ENCODE measurements around the gene FHOD3.

The FHOD3 gene

DNA sequence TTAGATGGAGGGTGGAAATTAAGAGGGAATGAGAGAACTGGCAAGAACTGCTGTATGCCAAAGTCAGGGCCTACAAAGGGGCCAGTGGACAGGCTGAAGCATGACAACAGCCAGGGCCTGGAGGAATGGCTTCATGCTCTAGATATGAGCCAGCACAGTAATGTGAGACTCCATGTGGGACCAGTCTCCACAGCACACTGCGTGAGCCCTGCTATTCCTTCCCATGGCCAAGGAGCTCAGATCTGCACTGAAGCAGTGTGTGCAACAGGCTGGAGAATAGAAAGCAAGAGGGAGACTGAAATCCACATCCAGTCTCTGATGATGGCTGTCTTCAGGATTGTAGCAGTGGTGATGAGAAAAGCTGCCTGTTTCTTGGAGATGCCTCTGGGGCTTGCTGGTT is 368.4 kb downstream of the FHOD3 start:
- no peak for DNase-seq (ENCODE audit: low spot score)

DNA sequence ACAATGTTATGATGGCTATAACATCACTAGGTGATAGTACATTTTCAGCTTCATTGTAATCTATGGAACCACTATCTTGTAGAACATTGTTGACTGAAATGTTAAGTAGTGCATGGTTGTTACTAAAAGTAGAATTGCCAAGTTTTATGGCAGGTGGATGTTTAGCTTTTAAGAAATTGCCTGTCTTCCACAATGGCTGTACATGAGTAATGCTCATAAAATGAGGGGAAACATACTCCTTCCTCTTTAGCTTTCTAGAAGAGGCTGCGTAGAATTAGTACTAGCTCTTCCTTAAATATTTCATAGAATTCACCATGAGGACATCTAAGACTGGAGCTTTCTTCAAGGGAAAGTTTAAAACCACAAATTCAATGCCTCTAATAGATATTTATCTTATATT is 370.3 kb downstream of the FHOD3 start:
- DNase-seq (ENCODE audit: low spot score): no peak

DNA sequence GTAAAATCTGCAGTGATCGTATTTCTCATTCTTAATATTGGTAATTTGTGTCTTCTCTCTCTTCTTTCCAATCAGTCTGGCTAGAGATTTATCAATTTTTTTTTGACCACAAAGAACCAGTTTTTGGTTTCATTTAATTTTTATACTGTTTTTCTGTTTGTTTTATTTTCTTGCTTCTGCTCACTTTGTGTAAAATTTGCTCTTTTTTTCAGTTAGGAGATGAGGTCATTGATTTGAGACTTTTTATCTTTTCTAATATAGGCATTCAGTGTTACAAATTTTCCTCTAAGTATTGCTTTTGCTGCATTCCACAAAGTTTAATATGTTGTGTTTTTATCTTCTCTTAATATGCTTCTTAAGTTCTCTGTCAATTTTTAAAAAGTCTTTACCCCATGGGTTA is 370.8 kb downstream of the FHOD3 start:
- DNase-seq (ENCODE audit: low spot score): no peak

DNA sequence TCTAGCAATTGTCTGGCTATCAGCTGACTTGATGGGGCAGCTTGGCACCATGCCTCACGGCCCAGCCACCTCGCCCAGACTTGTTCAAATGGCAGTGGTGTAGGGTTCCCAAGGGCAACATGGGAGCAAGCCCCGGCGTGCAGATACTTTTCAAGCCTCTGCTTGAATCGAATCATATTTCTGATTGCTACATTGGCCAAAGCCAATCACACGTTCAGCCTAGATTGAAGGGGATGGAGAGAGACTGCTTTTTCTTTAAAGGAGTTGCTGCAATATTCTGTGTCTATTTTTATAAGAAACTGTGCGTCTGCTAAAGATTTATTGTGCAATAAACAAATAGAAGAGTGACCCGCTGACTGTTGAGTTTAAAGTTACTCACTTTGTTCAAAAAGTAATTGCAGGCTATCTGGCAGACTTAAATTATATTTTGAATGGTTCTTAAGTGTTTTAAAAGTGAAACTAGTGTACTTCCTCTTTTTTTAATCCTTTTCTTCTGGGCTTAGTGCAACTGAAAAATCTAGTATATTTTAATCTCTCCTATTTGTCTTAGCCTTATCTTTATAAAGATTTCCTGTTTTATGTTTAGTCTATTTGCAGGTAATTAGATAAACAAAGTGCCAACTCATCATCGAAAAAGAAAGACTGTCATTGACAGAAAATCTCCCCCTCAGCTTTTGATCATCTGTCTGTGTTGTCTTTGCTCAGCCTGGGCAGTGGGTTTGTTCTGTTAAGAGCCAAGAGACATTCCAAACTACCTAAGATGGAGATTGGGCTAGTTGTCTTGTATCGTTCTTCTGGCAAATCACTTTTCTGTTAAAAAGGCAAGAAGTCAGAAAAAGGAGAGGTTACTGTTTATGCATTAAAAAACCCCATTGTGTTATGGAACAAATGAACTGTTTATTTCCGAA is 375.2 kb downstream of the FHOD3 start:
- no peak for DNase-seq (ENCODE audit: low spot score)

DNA sequence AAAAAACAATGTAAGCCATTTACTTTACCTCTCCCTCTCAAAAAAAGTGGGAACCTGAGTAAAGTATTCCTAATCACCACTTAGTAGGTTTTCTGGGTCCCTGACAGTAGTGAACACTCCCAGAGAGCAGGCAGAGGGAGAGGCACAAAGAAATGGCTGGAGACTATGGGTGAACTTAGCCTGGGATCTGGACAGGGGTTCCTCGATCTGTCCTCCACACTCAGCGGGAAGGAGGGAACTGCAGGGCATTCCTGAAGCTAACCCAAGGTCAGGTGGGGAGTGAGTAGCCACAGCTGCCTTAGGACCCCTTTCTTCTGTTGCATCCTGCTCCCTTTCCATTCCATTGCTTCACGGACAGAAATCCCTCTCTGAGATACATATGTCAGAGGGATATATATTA is 375.9 kb downstream of the FHOD3 start:
- no peak for DNase-seq (ENCODE audit: low spot score)

DNA sequence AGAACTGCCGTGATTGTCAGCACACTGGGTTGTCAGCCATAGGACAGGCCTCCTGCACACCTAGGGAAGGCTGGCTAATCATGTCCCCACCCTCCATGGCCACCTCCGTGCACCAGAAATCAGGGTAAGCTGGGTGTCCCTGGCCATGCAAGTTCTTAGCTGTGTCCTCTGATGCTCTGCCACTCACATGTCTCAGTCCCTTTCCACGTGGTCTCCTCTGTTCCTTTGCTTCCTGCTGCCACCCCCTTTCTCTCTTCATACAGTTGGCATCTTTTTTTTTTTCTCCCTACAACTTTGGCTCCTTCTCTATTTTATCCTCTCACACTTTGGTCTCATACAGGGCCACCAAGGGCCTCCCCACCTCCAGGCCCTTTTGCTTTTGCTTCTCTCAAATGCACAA is 377.6 kb downstream of the FHOD3 start:
- no peak for DNase-seq (ENCODE audit: low spot score)

DNA sequence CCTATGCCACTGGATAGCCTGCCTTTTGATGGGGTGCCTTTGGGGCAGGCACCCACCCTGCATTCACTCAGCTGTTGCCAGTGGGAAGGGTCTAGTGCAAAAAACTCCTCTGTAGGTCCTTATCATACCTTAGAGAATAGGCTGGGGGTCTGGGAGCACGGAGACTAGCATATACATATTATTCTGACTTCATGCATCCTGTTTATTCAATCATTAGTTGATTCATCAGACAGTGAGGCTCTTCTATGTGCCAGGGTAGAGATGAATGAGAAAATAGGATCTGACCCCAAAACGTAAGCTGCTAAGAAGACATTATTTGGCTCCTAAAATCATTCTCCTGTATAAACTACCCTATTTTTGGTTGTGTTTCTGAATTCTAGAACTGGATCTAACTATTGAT is 378.0 kb downstream of the FHOD3 start:
- no peak for DNase-seq (ENCODE audit: low spot score)

DNA sequence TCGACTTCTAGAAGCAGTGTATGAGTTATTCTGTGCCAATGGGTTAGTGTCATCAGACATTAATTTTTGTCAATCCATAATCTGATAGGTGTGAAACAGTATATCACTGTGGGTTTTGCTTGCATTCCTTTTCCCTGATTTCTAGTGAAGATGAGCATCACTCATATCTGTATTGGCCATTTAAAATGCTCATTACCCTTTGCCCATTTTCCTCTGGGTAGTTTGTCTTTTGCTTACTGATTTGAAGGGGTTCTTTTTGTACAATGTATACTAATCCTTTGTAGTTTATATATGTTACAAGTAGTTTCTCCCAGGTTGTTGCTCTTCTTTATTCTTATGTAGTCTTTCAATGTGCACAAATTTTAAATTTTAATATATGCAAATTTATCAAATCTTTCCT is 379.1 kb downstream of the FHOD3 start:
- DNase-seq (ENCODE audit: low spot score): no peak

DNA sequence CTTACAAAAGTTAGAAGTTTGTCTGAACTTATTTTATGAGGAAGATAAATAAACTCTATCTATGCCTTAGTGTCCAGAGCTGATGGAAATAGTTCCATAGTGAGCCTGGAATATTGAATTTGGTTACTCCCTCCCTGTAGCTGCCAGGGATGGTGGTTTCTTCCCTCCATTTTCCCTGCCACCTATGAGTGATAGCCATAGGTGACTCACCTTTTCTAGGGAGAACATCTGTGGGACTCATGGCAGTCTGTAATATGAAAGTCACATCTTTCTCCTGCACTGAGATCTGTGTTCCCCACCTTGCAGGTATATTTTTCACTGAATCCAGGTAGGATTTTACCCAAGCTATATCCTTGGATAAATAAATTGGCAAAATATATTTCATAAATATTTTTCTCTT is 382.5 kb downstream of the FHOD3 start:
- DNase-seq (ENCODE audit: low spot score): no peak

DNA sequence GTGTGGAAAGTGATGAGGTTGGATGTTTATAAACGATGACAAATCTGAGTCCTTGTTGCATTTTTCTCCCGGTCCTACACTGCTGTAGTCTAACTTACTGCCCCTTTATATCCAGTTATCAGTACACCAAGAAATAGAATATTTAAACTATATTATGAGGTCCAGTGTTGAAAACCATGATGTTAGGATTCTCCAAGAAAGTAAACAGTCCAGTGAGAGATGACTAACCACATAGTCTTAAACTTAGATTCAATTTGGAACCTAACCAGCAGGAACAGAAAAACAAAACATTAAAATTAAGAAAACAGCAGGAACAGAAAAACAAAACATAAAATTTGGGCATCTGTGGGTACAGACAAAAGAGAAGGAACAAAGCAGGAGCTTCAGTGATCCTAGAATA is 388.1 kb downstream of the FHOD3 start:
- DNase-seq (ENCODE audit: low spot score): no peak

DNA sequence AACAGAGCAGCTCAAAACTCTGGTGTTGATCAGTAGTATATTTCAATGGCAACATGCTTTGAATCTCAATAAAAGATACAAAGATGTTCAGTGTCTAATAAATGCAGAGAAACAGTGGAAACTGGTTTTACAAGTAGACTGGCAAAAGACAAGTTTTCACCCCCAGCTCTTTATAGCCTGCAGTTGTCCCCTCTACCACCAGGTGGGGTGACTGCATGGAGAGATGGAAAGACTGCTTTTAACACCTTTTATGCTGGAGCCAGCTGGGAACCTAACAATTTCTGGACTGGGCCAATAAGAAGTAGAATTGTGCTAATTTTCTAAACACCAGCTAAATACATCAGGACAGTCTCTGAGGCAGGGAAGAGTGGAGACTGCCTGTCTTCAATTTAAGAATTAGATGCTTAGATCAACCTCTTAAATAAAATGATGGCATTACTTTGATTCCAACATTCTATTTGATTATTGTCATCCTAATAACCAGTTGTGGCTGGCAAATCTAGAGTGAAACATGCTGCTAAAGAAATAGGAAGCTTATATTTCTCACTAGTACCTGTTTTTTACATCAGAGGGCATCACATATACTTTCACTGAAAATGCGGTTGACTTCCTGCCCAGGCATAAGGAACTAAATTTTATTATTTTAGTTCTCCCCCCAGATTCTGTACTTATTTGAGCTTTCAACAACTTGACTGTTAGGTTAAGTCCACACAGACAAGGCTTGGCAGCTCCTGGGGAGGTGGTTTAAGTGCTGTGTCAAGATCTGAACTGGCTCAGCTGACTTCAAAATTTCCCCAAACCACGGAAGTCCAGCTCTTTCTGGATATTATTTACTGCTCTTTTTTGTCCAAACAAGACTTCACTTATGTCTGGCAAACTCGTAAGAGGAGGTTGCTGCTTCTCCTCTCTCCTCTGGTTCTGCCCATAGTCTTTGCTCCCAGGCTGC is 390.8 kb downstream of the FHOD3 start:
- DNase-seq (ENCODE audit: low spot score): no peak

DNA sequence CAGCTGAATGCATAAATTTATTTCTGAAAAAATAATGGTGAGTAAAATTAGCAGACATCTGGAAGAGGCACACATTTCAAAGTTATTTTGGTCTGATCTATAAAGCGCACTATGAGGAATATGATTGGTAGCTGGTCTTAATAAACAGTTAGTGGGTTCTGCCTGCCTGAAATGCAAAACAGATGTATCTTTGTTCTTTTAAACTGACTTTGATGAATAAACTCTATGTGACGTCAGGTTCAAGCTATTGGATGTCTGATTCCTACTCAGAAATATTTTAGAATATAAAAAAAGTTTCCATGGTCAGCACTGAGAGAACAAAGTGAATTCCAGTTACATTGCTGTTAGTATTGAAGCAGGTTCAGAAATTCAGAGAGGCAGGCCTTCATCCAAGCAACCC is 394.9 kb downstream of the FHOD3 start:
- no peak for DNase-seq (ENCODE audit: low spot score)

DNA sequence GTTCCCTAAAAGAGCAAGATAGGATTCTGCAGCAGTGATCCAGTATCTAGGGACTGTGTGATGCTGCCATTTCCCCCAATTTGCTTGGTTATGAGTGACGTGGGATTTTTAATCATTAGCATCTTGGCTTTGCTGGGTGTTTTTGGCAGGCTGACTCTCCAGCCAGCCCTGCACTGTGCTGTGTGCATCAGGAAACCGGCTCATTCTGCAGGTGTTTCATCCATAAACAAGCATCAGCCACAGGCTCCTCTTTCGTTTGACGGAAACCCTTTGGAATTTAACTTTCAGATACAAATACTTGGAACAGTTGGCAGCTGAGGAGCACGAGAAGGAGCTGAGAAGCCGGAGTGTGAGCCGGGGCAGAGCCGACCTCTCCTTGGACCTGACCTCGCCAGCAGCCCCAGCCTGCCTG is 395.4 kb downstream of the FHOD3 start:
- no peak for DNase-seq (ENCODE audit: low spot score)

DNA sequence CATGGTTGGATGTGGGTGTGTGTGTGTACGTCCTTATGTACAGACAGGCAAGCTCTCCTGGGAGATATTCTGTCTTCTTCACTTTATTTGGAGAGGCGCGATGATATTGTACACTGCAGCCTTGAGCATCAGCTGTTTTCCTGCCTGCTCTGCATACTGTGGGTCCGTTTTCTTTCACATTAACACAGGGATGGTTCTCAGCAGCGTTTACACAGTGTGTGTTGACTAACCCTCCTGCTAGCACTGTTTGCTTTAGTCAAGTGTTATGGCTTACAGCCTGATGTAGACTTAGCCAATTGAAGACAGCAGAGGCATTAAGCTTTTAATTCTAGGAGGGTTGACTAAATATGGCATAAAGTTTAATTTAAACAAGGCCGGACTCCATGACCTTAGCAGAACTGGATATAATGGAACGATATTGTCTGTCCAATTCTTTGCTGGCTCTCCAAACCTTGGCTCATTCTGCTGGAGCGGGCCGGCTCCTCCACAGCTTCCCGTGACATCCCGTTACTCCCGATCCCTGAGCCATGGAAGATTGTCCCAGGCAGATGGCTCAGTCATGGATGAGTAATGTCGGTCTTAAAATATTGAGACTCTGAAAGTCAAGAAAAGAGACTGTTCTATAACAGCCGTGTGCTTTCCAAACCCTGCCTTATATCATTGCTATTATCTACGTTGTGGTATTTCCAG is 396.6 kb downstream of the FHOD3 start:
- DNase-seq (ENCODE audit: low spot score): no peak

DNA sequence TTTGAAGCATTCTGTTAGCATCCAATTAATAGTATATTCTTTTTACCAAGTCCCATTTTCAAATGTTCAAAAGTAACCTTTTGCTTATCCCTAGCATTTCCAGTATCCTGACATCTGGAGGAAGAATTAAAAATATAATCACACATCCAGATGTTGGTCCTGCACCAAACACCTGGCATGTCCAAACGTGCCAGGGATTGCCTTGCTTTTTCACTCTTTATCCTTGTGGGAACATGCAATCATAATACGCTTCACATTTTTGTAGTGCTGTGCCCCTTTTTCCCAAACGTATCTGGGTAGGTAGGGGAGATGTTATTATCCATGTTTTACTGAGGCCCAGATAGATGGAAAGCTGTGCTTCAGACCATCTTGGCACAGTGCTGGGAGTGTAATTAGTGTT is 398.3 kb downstream of the FHOD3 start:
- DNase-seq (ENCODE audit: low spot score): no peak

DNA sequence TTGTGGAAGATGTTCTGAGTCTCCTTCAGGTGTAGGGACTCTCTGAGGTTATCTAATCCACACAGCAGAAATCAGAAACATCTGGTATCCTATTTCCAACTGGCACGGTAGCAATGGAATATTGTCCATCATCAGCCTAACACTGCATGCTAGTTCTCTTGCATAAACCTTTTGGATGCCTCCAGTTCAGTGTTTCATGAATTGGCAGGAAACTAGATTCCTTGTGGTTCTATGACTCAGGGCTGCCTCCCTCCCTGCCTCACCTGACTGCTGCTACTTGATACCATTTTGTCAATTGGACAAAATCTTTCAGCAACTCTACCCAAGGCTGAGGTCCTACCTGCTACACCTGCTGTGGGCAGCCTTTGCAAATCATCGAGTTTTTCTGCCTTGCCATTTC is 400.4 kb downstream of the FHOD3 start:
- DNase-seq (ENCODE audit: low spot score): no peak

DNA sequence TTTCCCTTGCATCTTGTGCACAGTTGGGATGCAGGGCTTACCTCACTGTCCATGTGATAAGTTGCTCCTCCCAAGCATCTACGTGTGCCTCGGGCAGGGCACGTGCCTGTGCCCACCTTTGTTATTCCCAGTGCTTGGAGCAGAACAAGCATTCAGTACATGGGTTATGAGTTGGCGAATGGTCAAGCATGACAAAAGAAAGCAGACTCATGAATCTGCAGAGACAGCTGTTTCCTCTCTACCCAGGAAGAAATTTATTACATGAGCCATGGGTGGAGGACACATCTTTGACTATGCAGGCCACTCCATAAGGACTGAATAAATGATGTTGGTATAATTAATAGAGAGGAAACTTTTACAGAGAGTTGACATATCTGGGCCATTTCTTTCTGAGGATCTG is 403.4 kb downstream of the FHOD3 start:
- no peak for DNase-seq (ENCODE audit: low spot score)

DNA sequence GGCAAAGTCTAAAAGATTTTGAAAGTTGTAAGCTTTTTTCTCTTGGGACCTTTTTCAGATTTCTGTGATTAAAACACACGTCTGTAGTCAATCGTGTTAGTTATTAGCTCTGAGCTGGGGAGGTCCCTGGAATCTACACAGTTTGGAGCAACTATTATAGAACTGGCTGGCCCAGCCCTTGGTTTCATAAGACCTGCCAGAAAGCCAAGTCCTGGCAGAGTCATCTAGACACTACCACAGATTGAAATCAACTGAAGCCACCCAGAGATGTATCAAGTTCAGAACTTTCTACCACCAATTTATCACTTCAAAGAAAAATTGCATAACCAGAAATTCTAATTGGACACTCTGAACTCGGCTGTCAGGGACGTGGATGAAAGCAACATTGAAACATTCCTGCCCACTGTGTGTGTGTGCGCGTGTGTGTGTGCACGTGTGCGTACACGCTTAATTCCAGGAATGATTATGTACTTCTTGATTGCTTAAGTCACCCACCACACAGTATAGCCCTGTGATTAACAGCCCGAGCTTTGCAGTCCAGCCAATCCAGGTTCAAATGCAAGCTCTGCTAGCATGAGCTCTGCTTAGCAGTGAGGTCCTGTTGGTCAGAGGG is 405.0 kb downstream of the FHOD3 start:
- DNase-seq (ENCODE audit: low spot score): no peak

DNA sequence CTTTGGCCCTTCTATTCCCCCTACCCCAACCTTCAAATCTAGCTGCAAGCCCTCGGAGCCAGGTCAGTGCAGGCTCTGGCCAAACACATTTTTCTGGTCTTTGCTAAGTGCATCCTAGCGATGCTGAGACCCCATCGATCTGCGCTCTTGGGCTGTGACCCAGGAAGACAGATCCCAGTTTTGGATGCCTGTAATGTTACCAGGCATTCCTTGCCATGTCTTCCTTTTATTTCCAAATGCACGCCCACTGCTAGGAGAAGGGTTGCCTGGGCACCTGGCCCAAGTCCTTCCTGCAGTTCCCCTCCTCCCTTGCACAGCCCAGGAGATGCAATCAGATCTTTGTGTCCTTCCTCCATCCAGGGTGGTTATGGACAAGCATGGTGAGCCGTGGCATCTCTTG is 406.6 kb downstream of the FHOD3 start:
- no peak for DNase-seq (ENCODE audit: low spot score)

DNA sequence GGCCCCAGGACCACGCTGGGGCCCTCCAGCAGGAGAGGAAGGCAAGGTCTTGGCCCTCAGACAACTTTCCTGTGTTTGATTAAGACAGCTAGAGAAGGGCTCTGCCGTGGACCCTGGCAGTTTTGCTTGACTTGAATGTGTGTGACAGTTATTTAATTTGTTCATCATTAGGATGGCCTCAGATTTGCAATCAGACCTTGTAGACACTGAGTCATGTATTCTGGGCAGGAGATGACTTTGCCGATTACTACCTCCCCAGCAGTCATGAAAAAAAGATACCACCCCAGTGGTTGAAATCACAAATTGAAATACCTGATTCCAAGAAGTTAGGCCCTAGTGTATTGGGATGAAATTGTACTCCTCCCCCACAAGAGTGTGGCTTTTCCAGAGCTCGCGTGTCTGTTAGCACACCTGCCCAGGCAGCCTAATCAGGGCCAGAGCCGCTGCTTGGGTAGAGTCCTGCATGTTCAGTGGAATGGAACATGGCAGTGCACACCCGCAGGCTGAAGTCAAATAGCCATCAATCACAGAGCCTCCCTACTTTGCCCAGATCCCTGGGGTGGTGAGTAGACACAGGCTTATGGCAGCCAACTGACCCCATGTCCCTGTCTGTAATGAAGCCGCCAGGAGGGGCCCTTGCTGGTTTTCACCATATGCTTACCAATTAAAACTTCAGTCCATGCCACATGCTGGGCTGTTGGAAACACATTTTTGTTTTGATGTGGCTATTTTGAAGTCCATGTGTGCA is 408.8 kb downstream of the FHOD3 start:
- no peak for DNase-seq (ENCODE audit: low spot score)

DNA sequence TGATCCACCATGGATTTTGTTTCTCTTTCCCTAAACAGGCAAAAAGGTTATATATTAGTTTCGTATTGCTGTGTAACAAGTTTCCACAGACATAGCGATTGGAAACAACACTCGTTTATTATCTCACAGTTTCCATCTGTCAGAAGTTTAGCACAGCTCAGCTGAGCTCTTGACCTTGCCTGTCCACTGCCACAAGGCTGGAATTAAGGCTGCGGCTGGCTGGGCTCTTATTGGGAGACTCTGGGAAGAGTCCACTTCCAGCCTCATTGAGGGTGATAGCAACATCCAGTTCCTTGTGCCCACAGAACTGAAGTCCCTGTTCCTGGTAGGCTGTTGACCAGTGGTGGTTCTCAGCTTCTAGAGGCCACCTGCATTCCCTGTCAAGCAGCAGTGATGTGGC is 410.9 kb downstream of the FHOD3 start:
- no peak for DNase-seq (ENCODE audit: low spot score)
